ENCODE measurements around the gene SLC7A14.

Gene SLC7A14

DNA sequence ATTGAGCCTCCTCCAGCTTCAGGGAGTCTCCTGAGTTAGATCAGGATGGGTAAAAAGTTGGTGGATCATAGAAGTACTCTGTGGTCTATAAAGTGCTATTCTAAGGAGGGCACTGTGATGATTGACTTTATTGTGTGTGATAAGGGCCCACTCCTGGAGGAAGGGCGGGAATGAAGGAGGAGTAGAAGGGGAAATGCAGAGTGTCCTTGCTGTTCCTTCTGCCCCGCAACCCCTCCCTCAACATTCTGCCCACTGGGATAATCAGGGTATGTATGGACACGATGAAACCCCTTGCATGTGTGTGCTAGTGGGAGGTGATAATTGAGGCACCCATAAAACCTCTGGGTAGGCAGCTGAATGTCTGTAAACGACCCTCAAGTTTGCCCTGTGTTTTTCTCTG lies 101.0 kb downstream of the SLC7A14 start:
- DNase-seq, result no peak
- in situ Hi-C loops (cut with MboI; ENCODE audit: low pct_unique_long_range_greater_than_20kb, low sequenced_read_pairs), result no loop called here

DNA sequence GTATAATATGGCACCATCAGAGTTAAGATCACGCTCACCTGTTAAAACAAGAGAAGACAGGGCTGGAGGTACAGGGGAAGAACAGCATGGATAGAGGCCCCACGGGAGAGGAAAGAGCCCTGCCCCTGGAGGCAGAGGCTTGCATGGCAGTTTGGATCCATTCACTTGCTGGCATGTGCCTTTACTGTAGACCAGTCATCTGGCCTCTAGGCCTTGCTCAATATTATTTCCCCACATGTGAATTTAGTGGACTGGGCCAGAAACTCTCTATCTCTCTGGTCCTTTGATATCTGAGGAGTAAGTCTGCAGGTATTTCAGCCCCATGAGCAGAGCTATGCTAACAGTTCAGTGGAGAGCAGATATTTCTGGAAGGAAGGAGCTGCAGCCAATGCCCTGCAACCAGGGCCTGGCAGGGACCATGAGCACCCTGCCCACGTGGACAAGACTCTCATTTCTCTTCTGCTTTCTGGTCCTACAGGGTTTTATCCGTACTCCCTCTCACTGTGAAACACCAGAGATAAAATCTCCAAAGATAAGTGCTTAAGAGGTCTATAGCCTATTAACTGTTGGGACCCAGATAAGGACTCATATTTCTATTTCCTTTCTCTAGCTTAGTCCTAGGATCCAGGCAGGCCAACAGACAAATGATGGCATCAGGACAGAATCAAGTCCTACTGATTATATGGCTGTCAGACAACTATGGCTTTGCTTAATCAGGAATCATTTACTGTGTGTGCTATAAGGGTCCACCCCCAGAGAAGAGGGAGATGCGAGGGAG lies 102.2 kb downstream of the SLC7A14 start:
- in situ Hi-C loops (cut with MboI; ENCODE audit: low pct_unique_long_range_greater_than_20kb, low sequenced_read_pairs), result no loop called here
- DNase-seq, result no peak

DNA sequence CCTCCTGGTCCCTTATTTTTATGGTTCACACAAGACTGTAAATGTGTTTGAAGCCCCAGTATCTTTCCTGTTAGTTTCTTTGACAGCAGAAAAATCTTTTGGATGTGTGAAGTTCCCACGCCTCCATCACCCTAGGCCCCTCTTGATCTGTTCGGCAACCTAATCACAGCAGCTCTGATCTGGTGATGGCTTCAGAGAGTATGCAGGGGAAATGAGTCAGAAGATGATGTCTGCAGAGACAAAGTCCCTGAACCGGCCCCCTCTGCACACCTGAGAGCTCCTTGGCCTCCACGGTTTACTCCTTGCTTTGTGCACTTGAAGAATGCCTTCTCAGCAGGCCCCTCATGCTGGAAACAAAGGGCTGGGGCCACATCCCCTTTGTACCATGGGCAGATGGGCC lies 103.7 kb downstream of the SLC7A14 start:
- in situ Hi-C loops (cut with MboI; ENCODE audit: low pct_unique_long_range_greater_than_20kb, low sequenced_read_pairs), result no loop called here
- no peak for DNase-seq

DNA sequence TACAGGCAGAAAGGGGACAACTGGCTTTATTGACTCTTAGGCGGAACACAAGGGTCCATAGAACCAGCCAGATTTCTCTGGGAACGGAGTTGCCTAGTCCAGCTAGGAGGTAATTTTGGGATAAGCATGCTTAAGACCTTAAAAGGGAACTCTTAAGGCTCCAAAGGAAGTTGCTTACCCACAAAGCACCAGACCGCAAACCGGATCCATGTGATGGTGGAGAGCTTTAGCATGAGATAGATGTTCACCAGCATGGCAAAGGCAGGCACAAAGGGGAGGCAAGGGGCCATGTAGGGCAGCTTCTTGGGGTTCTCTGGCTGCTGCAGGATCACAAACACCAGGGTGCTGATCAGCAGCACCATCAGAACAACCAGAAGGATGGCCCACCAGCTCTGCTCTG lies 105.8 kb downstream of the SLC7A14 start:
- in situ Hi-C loops (cut with MboI; ENCODE audit: low pct_unique_long_range_greater_than_20kb, low sequenced_read_pairs), result no loop called here
- DNase-seq, result peak; percentile 51

DNA sequence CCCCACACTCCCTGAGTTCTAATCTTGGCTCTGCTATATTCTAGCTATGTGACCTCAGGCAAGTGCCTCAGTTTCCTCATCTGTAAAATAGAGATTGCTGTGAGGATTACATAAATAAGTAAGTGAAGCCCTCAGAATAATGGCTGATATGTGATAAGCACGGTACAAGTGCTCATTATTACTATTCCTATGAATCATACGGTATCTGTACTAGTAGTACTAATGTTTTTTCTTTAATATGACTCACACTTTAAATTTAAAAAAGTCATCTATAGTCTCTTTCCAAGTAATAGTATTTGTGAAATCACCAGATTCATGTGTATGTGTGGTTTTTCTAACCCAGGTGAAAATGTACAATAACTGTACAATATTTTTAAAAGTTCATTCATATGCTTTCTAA lies 108.5 kb downstream of the SLC7A14 start:
- in situ Hi-C loops (cut with MboI; ENCODE audit: low pct_unique_long_range_greater_than_20kb, low sequenced_read_pairs), result no loop called here

DNA sequence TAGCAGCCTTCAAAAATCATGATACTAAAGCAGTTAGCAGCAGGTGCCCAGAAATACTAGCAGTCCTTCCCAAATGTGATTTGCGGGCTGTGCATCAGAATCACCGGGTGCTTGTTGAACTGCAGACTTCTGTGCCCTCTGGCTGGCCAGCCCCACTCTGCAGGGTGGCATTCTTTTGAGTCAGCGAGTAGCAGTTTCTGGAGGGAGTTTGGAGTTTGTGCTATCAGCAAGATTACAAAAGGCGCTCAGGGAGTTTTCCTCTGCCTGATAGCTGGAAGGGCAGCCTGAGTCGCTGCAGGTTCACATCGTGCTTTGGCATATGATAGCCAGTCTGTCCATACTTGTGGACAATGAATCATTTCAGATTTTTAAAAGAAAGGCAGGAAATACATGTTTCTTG lies 109.6 kb downstream of the SLC7A14 start:
- in situ Hi-C loops (cut with MboI; ENCODE audit: low pct_unique_long_range_greater_than_20kb, low sequenced_read_pairs), result no loop called here
- no peak for DNase-seq

More for the DNA sequence above, 108.5 kb downstream of the SLC7A14 start:
- DNase-seq, result no peak

DNA sequence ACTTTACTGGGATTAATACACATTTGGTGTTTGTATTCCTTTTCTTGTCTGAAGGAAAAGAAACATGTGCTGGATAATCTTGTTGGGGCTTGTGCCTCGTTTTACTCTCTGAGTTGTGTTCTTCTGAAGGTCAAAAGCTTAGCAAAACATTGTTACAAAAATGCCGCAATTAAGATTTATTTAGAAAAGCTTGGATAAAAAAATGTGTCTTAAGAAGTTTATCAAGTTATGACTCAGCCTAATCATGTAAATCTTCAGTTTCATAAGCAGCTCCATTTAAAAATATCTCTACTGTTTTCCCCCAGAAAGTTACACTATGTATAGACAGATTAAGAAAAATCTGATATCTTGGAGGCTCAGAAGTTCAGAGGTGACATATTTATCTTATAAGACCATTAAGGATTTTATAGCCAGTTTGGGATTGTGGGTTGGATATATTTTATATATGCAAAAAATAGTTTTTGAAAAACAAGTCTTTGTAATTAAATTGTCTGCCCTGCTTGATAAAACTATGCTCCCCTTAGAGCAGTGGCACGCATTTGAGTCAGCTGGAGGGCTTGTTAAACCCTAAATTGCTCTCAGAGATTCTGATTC lies 110.7 kb downstream of the SLC7A14 start:
- in situ Hi-C loops (cut with MboI; ENCODE audit: low pct_unique_long_range_greater_than_20kb, low sequenced_read_pairs), result no loop called here
- no peak for DNase-seq

DNA sequence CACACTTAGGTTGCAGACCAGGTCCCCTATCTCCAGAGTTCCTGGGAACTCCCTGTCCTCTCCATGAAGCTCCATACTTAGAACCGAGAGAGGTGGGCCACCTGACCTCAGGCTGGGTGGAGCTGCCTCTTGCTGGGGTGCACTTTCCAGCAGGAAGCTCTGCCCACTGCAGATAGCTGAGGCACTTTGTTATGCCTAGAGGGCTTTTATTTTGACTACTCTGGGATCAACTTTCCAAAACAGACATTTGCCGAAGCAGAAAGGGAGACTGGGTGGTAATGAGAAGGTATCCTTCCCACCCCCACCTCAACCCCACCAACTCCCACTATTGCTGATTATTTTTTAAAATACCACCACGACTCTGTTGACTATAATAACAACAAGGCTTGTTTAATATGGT lies 112.5 kb downstream of the SLC7A14 start:
- DNase-seq, result no peak
- in situ Hi-C loops (cut with MboI; ENCODE audit: low pct_unique_long_range_greater_than_20kb, low sequenced_read_pairs), result no loop called here

DNA sequence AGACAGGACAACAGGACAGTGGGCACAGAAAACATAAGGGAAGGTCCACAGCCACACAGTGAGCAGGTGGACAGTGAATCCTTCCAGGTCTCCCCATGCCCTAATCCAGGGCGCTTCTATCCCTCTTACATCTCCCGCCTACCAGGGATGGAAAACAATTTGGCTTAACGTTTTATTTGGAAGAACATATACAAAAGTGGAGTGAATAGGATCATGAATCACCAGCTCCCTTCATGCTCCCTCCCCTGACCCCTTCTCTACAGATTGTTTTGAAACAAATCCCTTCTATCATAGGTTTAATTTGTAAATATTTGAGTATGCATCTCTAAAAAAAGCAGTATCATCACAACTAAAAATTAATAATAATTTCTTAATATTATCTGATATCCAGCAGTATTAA lies 114.7 kb downstream of the SLC7A14 start:
- no peak for DNase-seq
- in situ Hi-C loops (cut with MboI; ENCODE audit: low pct_unique_long_range_greater_than_20kb, low sequenced_read_pairs), result no loop called here

DNA sequence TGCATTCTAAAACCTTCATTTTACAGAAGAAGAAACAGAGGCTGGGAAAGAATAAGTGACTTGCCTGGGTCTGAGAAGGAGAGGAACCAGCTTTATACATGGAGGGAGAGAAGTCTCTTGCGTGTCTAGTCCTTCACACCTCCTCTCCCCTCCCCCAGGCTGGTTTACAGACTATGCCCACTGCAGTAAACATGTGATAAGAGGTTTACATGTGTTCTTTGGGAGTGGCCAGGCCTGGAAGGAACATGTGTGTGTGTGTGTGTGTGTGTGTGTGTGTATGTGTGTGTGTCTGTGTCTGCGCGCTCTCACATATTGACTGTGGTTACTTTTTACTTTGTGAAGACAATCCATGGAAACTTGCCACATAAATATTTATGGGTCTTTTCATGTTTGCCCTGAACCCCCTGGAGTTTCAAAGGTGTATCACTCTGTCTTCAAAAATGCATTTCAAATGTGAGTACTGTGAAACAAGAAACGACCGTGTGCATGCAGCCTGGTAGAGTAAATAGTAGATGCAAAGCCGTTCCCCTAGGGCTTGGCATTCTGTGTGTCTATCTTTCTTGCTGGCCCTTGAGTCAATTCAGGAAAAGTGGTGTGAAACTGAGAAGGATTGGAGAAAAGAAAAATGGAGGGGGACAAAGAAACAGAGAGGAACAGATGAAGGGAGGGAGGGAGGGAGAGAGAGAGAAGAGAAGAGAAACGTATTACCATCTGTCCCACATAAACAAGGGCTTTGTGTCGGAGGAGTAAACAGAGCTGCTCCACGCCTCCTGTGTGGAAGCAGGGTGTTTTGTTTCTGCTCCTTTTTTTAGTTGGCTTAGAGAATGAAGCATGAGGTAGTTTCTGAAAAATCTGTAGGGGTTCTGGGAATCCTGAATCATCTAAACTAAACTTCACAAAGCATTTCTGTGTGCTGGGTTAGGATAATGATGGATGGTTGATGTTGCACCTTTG lies 115.5 kb downstream of the SLC7A14 start:
- no peak for DNase-seq
- in situ Hi-C loops (cut with MboI; ENCODE audit: low pct_unique_long_range_greater_than_20kb, low sequenced_read_pairs), result no loop called here

DNA sequence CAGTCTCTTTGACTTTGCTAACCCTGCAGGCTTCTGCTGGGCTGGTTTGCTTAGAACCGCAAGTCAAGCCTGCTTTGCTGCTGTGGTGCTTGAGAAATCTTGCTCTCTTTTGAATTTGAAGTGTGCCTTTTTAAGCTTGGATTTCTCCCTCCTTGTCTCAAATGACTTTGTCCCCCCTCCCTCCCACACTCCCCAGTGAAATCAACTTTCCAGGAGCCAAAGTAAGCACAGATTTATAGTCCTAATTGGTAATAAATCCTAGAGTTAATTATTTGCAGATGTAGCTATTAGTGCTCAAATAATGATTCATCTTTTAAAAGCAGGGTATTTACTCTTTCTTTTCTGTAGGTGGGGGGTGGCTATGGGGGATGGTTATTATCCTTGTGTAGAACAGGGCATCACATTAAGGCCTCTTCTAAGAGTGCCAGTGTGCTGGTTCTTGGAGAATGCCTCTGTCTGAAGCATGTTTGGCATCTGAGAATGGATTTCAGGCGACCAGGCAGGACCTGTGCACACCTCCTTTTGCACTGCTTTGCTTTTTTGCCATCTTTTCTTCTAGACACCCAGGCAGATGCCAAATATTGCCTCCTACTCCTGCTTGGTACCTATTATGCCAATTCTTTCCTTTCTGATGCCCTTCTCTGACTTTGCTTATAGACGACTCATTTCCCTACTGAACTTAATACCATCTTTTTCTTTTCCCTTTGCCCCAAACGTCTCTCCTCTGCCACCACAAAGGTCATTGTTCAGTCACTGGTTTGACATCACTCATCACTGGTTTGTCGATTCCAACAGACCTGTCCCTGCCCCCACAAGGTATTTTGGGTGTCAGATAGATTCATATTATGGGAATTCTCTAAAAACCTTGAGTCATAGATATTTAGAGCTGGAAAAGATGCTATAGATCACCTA lies 116.5 kb downstream of the SLC7A14 start:
- DNase-seq, result no peak
- in situ Hi-C loops (cut with MboI; ENCODE audit: low pct_unique_long_range_greater_than_20kb, low sequenced_read_pairs), result no loop called here

DNA sequence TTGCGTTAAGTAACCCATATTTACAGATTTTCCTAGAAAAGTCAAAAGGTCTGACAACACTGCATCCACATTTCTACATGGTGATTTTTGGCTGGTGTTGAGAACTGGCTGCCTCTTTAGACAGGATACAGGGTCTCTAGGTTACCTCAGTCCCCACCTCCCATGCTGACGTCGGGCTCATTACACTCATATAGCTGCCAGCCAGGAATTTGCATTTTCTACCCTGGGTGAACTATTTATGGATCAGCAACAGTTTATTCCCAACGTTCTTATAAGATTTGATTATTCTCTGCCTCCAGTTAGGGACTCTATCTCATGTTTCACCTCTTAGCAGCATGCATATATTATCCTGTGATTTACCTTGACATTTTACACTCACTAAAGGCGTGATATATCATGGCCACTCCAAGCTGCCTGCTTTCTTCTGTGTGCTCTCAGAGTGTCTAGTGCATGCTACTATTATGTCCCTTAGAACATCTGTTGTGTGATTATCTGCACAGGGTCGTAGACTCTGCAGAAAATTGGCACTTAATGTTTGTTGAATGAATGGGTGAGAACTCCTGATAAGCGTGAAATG lies 118.2 kb downstream of the SLC7A14 start:
- DNase-seq, result no peak
- in situ Hi-C loops (cut with MboI; ENCODE audit: low pct_unique_long_range_greater_than_20kb, low sequenced_read_pairs), result no loop called here

DNA sequence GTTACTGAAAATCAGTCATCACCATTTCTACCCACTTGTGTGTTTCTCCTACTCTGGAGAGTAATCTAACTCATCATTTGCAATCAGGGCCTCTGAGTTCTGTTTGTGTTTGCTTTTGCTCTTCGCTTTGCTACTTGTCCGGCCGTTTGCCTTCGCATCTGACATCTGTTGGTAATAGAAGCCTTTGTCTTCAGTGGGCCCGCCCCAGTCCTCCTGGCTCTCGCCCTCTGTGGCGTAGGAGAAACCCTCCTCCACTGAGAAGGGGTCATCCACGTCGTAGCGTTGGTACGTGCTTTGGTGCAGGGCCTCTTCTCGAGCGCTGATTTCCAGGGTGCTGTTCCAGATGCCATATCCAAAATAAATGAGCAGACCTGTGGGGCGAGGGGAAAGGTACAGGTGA lies 118.9 kb downstream of the SLC7A14 start:
- in situ Hi-C loops (cut with MboI; ENCODE audit: low pct_unique_long_range_greater_than_20kb, low sequenced_read_pairs), result no loop called here

DNA sequence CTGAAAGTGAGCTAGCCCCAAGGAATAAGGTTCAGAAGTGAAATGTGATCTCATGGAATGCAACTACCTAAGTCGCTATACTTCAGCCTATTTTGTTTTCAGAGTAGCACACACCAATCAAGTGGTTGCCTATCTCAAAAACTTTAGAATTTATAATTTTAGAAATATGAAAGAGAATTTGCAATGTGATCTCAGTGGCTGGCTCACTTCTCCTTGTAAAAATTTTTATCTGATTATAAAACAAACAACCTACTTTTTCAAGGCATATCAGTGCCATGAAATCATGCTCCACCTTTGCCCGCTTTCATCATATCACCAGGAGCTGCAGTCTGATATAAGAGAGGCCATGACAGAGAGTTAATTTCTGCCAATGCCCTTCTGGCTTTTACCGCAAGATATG lies 119.9 kb downstream of the SLC7A14 start:
- no peak for DNase-seq

More for the DNA sequence above, 118.9 kb downstream of the SLC7A14 start:
- no peak for DNase-seq

DNA sequence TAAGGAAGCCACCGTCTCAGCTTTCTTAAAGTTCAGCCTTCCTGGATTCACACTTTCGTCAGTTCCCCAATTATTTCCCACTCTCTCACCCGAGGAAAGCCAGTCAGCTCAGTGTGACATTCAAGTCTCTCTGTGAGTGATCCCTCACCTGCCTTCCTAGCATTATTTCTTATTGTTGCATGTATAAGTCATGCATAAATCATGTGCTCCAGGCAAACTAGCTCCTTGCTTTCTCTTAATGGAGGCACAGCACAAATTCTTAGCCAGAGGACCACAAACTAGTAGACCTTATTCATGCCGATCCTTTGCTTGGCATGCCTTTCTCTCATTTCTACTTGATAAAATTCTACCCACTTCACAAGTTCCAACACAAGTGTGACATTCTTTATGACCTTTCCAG lies 122.9 kb downstream of the SLC7A14 start:
- in situ Hi-C loops (cut with MboI; ENCODE audit: low pct_unique_long_range_greater_than_20kb, low sequenced_read_pairs), result no loop called here
- no peak for DNase-seq

More for the DNA sequence above, 119.9 kb downstream of the SLC7A14 start:
- in situ Hi-C loops (cut with MboI; ENCODE audit: low pct_unique_long_range_greater_than_20kb, low sequenced_read_pairs), result no loop called here

DNA sequence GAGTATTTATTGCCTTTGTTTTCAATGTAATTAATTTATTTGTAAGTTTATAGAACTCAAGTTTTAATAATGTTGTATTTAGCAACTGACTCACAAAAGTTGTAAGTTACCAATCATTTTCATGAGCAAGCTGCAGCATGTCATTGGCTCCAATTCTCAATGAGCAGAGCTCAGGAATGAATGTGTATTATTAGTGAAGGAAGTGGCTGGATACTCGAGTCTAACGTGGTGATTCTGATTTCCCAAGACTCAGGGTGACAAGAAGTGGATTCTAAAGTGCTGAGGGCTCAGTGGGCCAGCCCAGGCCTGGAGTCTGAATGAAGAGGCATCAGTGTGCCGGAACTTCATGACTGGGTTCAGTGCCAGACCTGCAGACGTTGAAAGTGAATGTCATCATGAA lies 127.6 kb downstream of the SLC7A14 start:
- in situ Hi-C loops (cut with MboI; ENCODE audit: low pct_unique_long_range_greater_than_20kb, low sequenced_read_pairs), result no loop called here

DNA sequence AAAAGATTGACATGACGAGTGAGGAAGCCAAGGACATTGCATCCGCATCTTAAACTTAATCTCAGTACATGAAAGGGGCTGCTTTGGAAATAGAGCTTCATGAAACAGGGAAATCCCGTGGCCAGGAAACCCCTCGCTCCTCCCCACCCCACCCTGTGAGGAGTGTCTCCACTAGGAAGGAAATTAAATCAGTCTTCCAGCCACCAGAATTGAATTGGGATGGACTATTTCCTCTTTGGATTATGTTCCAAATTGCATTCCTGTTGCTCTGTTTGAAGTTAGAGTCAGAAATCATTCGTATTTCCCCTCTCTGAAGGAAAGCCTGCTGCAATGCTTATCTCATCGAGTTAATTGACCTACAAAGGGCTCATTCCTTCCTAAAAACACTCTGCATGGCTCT lies 131.4 kb downstream of the SLC7A14 start:
- no peak for DNase-seq
- in situ Hi-C loops (cut with MboI; ENCODE audit: low pct_unique_long_range_greater_than_20kb, low sequenced_read_pairs), result no loop called here

More for the DNA sequence above, 127.6 kb downstream of the SLC7A14 start:
- no peak for DNase-seq

DNA sequence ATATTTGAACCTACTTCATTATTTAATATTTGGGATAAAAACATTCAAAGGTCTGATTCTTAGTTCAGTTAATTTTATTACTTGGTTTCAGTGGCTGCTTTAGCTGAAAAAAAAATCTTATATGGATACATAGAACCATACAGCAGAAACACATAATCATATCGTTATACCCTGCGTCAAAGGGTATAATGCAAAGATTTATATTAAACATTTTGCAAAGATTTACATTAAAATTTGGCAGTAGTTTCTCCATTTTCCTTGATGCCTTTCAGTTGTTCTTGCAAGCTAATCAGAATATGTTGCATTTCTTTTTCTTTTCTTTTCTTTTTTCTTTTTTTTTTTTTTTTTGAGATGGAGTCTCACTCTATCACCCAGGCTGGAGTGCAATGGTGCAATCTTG lies 135.8 kb downstream of the SLC7A14 start:
- no peak for DNase-seq
- in situ Hi-C loops (cut with MboI; ENCODE audit: low pct_unique_long_range_greater_than_20kb, low sequenced_read_pairs), result no loop called here

DNA sequence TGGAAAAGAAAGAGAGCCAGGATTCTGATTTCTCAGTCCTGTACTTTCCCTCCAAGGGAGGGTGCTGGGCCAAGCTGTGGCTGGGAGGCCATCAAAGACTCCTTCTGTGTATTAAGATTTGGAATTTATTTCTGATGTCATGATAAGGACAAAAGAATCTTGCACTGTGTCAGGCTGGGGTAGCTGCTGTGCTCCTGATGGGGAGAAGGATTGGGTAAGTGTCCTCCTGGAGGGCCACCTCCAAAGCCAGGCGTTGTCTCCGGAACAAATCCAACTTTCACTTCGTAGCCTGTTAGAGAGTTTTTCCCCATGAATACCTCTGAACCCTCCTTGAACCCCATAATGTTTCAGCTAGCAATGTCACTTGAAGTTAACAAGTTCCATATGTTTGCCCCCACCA lies 137.3 kb downstream of the SLC7A14 start:
- in situ Hi-C loops (cut with MboI; ENCODE audit: low pct_unique_long_range_greater_than_20kb, low sequenced_read_pairs), result no loop called here
- no peak for DNase-seq

Measured in KBM-7 (cell line).